ENCODE data around the gene DLG3.

DLG3 gene

GRCh38 chrX:70444326-70444945, at the start of gene DLG3:
TSS of gene DLG3 (plus strand) at chrX:70444835. CDS start at chrX:70445202, 367 bp downstream.
- no peak for TF ChIP-seq GATA3 (IDR thresholded peaks at IDR 0.05; ENCODE audit: low read depth, low read length)
- no peak for TF ChIP-seq GATA2 (IDR thresholded peaks at IDR 0.05; ENCODE audit: low read depth, low read length)

GRCh38 chrX:70398899-70399298, 45.7 kb upstream of the DLG3 start:
- no peak for TF ChIP-seq GATA3 (IDR thresholded peaks at IDR 0.05; ENCODE audit: low read depth, low read length)

DNA sequence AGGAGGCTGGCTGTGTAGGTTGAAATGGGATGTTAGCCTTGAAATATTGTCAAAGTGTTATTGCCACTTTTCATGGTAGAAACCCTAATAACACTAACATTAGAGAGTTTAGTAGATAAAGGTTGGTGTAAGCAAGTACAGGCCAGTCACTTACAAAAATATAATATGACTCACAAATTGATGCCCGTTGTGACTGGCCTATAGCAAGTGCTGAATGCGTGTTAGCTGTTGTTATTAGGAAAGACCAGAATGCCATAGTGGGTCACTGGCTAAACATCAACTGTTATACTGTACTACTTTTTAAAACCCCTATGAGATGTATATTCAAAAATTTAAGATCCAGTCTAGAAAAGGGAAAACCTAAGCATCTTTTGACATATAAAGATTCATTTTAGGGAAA, 41.9 kb upstream of the DLG3 start:
- no peak for TF ChIP-seq GATA2 (IDR thresholded peaks at IDR 0.05; ENCODE audit: low read depth, low read length)
- TF ChIP-seq GATA3 (IDR thresholded peaks at IDR 0.05; ENCODE audit: low read depth, low read length) = no peak

DNA sequence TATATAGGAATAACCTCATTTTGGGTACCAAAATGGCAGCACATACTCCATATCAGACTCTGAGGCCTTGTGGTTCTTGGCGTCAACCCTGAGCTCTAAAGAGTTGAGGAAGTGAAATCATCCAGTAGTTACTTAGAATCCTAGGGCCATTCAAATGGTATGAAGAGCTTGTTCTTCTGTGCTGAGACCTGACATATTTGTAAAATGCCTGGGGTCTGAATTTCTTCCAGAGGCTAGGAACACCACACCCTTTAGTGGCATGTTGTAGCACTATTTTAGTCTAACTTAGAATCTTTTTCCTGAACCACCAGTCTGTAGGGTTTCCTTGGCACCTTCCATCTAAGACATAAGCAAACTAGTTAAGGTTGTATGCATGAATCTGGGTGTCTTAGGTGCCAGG, 39.6 kb upstream of the DLG3 start:
- TF ChIP-seq GATA3 (IDR thresholded peaks at IDR 0.05; ENCODE audit: low read depth, low read length) (no peak), GATA2 (IDR thresholded peaks at IDR 0.05; ENCODE audit: low read depth, low read length) (no peak)

DNA sequence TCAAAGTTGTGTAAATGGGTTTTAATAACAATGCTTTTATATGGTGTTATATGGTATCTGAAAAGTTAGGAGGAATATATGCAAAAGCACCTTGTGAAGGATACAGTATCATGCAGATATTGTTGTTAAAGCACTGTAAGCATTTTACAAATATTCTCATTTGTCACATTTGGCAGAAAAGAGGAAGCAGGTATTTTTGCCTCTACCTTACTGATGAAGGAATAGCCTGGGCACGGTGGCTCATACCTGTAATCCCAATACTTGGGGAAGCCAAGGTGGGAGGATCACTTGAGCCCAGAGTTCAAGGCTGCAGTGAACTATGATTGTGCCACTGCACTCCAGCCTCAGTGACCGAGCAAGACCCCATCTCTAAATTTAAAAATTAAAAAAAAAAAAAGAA, 33.7 kb upstream of the DLG3 start:
- TF ChIP-seq GATA3 (IDR thresholded peaks at IDR 0.05; ENCODE audit: low read depth, low read length) (no peak), GATA2 (IDR thresholded peaks at IDR 0.05; ENCODE audit: low read depth, low read length) (no peak)

DNA sequence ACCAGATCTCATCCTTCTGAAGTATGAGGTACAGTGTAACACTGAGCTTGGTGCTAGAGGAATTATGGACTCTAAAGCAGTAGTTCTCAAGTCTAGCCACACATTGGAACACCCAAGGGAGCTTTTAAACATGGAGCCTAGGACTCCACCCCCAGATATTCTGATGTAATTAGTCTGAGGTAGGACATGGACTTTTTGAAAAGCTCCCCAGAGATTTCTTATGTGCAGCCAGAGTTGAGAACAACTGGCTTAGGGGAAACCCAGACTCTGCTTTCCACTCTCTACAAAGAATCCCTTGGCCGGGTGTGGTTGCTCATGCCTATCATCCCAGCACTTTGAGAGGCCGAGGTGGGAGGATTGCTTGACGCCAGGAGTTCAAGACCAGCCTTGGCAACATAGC, 33.2 kb upstream of the DLG3 start:
- no peak for TF ChIP-seq GATA2 (IDR thresholded peaks at IDR 0.05; ENCODE audit: low read depth, low read length)
- no peak for TF ChIP-seq GATA3 (IDR thresholded peaks at IDR 0.05; ENCODE audit: low read depth, low read length)

GRCh38 chrX:70421618-70422017, 23.0 kb upstream of the DLG3 start:
- no peak for TF ChIP-seq GATA3 (IDR thresholded peaks at IDR 0.05; ENCODE audit: low read depth, low read length)
- TF ChIP-seq GATA2 (IDR thresholded peaks at IDR 0.05; ENCODE audit: low read depth, low read length) = no peak

- TF ChIP-seq GATA2 (IDR thresholded peaks at IDR 0.05; ENCODE audit: low read depth, low read length) = no peak
- TF ChIP-seq GATA3 (IDR thresholded peaks at IDR 0.05; ENCODE audit: low read depth, low read length) = no peak
Measured at GRCh38 chrX:70422851-70423341, 21.7 kb upstream of the DLG3 start, which contains the start of gene GDPD2. TSS of gene GDPD2 (plus strand) at chrX:70423314. CDS start at chrX:70424985, 1,671 bp downstream.

- no peak for TF ChIP-seq GATA3 (IDR thresholded peaks at IDR 0.05; ENCODE audit: low read depth, low read length)
- TF ChIP-seq GATA2 (IDR thresholded peaks at IDR 0.05; ENCODE audit: low read depth, low read length) = no peak
Measured at GRCh38 chrX:70423936-70424675, 20.5 kb upstream of the DLG3 start.

DNA sequence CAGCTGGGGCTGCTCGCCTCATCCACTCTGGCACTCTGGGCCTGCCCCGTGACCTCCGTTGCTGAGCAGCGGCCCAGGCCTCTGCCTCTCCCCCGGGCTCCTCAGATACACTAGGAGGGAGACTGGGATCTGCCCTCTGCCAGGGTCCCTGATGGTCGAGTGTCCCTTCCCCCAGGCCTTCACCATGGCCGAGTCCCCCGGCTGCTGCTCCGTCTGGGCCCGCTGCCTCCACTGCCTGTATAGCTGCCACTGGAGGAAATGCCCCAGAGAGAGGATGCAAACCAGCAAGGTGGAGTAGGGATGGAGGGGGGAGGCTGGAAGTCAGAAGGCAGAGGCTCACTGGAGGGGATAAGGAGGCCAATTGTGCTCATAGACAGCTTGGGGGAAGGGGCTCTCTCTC, 19.8 kb upstream of the DLG3 start:
- no peak for TF ChIP-seq GATA3 (IDR thresholded peaks at IDR 0.05; ENCODE audit: low read depth, low read length)
- no peak for TF ChIP-seq GATA2 (IDR thresholded peaks at IDR 0.05; ENCODE audit: low read depth, low read length)

DNA sequence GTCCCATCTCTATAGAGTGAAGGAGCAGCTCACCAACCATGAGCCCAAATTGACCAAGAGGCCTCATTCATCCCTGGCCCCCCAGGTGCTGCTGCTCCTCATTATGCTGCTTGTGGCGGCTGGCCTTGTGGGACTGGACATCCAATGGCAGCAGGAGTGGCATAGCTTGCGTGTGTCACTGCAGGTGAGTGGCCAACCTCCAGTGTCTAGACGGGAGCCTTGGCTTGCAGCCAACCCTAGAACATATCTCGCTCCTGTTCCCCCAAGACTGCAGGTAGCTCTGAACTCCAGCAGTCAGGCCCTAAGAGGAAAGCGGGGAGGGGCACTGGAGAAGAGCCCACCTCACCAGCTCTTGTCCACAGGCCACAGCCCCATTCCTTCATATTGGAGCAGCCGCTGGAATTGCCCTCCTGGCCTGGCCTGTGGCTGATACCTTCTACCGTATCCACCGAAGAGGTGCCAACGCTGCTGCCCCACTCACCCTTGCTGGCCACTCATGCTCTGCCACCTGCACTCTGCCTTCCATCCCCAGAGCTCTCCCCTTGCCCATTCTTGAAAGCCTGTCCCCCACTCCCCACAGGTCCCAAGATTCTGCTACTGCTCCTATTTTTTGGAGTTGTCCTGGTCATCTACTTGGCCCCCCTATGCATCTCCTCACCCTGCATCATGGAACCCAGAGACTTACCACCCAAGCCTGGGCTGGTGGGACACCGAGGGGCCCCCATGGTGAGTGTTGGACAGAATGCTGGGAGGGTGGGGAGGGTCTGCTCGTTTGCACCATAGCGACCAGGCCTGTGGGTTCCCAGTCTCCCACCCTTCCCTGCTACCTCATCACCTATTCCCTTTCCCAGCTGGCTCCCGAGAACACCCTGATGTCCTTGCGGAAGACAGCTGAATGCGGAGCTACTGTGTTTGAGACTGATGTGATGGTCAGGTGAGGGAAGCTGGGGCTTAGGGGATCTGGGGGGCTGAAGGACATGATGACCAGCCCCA, 18.1 kb upstream of the DLG3 start:
- TF ChIP-seq GATA3 (IDR thresholded peaks at IDR 0.05; ENCODE audit: low read depth, low read length) = no peak
- no peak for TF ChIP-seq GATA2 (IDR thresholded peaks at IDR 0.05; ENCODE audit: low read depth, low read length)

GRCh38 chrX:70427365-70427764, 17.3 kb upstream of the DLG3 start:
- no peak for TF ChIP-seq GATA2 (IDR thresholded peaks at IDR 0.05; ENCODE audit: low read depth, low read length)
- no peak for TF ChIP-seq GATA3 (IDR thresholded peaks at IDR 0.05; ENCODE audit: low read depth, low read length)

- no peak for TF ChIP-seq GATA3 (IDR thresholded peaks at IDR 0.05; ENCODE audit: low read depth, low read length)
- TF ChIP-seq GATA2 (IDR thresholded peaks at IDR 0.05; ENCODE audit: low read depth, low read length) = no peak
Measured at GRCh38 chrX:70429759-70430158, 14.9 kb upstream of the DLG3 start.
